HG02798 (cell line): Measurements from ENCODE around the gene ARHGEF25.

Source experiments
- ATAC-seq: cut with Tn5 transposase; IDR thresholded peaks from one replicate; pipeline ENCODE4 v1.9.1; 2021; ENCODE audit warnings: mild to moderate bottlenecking; ENCODE audit not compliant: unreplicated experiment, poor library complexity

The ARHGEF25 gene

GRCh38 chr12:57620245-57620935, 9.2 kb downstream of the ARHGEF25 start:
- ATAC-seq = no peak

GRCh38 chr12:57620936-57621496, 9.8 kb downstream of the ARHGEF25 start:
- ATAC-seq = no peak

- ATAC-seq = peak; percentile 62
Measured at GRCh38 chr12:57621497-57622292, 10.5 kb downstream of the ARHGEF25 start.

GRCh38 chr12:57622293-57623245, 11.3 kb downstream of the ARHGEF25 start:
- ATAC-seq = no peak

- no peak for ATAC-seq
Measured at GRCh38 chr12:57623385-57623784, 12.2 kb downstream of the ARHGEF25 start.

GRCh38 chr12:57623811-57624390, 12.7 kb downstream of the ARHGEF25 start:
- no peak for ATAC-seq

- ATAC-seq = no peak
Measured at GRCh38 chr12:57624441-57625220, 13.4 kb downstream of the ARHGEF25 start.

- no peak for ATAC-seq
Measured at GRCh38 chr12:57625261-57626032, 14.2 kb downstream of the ARHGEF25 start.

- no peak for ATAC-seq
Measured at GRCh38 chr12:57626111-57626920, 15.1 kb downstream of the ARHGEF25 start.

- ATAC-seq = no peak
Measured at GRCh38 chr12:57626921-57627445, 15.7 kb downstream of the ARHGEF25 start.

GRCh38 chr12:57627501-57628279, 16.5 kb downstream of the ARHGEF25 start:
- ATAC-seq = no peak

- no peak for ATAC-seq
Measured at GRCh38 chr12:57628280-57629191, 17.3 kb downstream of the ARHGEF25 start.

- ATAC-seq = no peak
Measured at GRCh38 chr12:57629897-57630471, 18.7 kb downstream of the ARHGEF25 start.

- no peak for ATAC-seq
Measured at GRCh38 chr12:57630891-57631433, 19.7 kb downstream of the ARHGEF25 start.

- ATAC-seq = no peak
Measured at GRCh38 chr12:57631566-57632072, 20.4 kb downstream of the ARHGEF25 start.
